AG08396 (cell line): ENCODE data around the gene ST6GALNAC3.

Experiments
- DNase-seq: peaks from one replicate; pipeline ENCODE4 v3.0.0; 2012; ENCODE audit warnings: low spot score, mixed read lengths

Gene ST6GALNAC3

DNA sequence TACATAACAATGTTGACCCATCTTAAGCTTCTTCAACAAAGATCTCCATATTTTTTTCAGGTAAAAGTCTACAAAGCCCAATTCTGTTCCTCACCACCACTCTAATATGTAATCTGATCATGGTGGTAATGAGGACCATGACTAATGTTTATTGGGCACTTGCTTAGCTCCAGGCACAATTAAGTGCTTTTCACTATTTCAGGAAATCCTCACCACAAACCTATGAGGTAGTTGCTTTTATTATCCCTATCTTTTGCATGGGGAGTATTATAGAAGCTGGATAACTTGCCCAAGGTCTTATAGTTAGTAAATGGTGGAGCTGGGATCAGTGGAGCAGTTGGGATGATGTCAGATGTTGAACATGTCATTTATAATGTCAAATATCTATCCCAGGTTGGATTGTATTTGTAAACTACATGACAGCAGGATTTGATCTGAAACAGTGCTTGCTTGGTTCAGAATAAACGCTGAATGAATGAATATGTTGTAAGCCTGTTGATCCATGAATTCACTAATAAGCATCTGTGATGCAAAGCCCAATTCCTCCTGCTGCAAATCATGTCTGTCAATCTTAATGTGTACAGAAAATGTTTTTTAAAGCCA is 509.4 kb downstream of the ST6GALNAC3 start:
- no peak for DNase-seq

DNA sequence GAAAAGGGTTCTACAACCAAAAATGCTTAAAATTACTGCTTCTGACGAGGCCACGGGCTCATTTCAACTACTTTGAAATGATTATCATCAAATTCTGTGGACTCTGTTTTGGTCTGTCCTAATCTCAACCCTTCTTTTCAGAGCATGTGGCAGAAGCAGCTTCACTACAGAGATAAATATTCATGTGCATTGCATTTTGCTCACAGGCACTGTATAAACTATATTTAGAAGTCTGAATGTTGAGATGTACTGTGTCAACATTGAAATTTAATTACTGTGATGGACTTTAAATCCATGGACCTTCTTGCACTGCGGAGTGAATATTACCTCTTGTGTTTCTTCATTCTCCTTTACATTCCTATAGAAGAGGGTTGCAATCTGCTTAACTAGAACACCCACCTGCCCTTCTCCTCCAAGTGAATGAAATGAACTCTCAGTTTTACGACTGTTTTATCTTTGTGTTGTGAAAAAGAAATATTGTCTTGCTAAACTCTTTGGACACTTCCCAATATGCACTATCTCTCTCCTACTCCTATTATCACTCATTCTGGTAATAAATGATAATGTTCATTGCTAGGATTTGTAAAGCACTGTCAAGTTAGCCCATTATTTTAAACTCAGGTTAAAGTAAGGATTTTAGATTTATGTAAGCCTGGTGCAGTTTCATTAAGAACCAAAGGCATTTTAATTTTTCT is 511.6 kb downstream of the ST6GALNAC3 start:
- no peak for DNase-seq

DNA sequence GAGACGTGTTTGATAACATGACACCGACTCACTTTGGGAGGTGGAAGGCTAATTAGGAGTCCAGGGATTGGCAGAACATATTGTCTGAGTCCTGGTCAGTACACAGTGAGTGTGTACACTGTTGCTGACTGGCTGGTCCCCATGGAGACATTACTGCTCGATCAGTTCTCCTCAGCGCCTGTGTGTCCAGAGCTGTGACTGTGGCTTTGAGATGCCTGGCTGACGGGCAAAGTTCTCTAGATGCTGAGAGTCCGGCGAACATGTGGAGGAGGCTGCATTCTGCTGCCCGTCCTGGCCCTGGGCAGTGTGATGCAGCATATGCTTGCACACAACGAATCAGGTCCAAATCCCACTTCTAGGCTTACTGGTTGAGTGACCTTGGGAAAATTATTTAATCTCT is 512.7 kb downstream of the ST6GALNAC3 start:
- DNase-seq: no peak

- DNase-seq: no peak
These were observed 516.9 kb downstream of the ST6GALNAC3 start for GRCh38 chr1:76591461-76591860.

DNA sequence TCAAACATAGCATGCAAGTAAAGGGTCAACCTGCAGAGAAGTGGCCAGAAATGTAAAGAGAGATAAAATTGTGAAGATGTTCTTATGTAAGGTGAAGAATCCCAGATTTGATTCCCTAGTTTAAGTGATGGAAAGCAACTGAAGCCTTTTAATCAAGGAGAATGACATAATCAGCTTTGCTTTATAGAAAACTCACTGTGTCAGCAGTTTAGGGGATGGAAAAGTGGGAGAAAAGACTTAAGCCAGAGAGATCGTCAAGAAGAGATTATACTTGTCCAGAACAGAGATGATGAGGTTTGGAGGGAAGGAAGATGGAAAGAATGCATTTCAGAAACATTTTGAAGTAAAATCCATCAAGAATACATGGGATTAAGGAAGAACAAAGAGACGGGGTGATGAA is 517.4 kb downstream of the ST6GALNAC3 start:
- DNase-seq: no peak

DNA sequence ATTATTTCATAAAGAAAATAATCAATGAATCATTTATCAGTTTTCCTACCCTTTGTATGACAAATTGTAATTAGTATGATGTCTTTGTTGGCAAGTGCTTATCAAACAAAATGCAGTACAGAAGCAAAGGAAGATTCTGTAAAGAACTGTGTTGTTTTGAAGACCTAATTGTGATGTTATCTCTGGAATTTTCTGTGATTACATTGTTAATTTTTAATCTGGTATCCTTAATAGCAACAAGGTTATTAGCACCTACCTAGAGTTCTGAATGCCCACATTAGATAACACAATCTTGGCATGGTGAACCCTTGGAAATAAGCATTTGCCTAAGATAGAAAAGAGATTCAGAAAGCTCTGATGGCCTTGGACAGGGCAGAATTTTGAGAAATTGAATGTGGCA is 518.6 kb downstream of the ST6GALNAC3 start:
- no peak for DNase-seq

DNA sequence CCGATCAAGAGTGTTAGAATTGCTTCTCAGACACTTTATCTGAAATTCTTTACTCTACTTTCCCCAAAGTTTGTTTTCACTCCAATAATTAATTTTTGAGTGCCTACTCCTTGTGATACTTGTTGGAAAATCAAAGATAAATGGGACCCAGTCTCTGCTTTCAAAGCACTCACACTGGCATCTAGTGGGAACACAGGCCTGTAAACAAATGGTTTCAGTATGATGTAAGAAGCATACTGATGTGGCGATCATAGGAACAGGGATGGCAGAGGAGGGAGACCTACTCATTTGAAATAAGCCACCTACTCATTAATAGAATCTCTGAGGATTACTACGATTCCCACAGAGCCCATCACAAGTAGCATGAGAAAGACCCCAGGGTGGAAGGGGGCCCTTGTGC is 519.1 kb downstream of the ST6GALNAC3 start:
- DNase-seq: no peak

DNA sequence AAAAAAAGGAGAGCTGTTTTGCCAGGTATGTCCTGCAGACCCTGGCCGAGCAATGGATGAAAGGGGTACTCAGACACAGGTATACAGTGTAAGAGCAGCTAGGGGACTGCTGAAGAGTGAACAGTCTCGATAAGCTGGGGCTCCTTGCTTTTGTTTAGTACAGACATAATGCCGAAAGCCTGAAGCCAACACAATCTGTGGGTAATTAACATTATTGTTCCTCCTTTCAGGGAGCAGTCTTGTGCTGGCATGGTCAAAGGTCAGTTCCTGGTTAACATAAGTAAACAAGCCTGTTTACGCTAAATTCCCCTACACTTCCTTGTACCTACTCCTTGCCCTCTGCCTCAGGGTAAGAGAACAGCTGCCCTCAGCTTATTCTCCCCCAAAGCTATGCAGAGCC is 520.5 kb downstream of the ST6GALNAC3 start:
- DNase-seq: no peak

GRCh38 chr1:76601465-76601864 is 526.9 kb downstream of the ST6GALNAC3 start:
- no peak for DNase-seq

GRCh38 chr1:76607717-76608116 is 533.2 kb downstream of the ST6GALNAC3 start:
- no peak for DNase-seq

GRCh38 chr1:76611770-76612445 is 537.4 kb downstream of the ST6GALNAC3 start:
- DNase-seq: no peak

DNA sequence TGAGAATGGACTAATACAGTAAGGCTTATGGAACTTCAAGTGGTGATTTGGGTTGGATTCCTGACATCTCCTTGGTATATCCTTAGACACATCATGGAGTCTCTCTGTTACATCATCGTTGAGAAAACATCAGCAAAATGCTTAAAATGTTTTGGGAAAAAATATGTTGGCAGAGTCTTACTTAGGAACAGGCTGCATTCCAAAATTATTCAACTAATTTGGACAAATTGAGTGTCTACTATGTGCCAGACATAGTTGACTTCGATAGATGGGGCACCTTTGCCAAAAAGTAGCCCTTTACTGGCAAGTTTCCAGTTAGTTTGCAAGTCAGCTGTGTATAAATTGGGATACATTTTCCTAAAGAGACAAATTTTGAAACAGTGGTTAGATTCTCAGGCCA is 539.3 kb downstream of the ST6GALNAC3 start:
- DNase-seq: no peak

DNA sequence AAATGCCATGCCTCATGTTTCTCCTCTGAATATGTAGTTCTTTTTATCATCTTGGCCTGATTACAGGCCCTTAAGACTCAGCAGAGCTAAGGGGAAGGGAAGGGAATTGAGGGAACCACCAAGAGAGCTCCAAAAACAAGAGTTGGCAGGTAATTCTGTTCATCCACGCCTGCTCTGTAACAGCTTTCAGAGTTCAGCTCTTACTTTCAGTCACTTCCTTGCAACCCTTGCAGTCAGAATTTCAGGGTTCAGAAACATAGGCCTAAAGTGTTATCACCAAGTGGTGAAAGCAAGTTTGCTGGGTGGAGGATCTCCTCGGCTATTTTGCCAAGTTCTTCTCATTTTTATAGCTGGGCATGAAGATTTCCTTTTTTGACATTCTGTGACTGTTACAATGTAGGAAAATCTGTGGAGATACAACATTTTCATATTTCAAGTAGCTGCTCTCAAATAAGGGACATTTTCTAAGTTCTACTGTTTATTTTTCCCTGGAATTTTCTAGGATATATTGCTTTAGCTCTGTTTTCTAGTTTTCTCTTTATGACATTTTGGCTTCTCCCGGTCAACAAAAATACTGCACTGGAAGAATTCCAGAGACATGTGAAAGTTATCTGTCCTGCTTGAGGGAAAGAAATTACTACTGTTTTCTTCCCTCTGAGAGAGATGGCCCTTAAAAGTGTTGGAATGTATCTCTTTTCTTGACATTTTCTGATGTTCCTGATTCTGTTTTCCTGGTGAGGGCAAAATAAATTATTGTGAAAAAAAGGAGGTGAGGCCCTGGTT is 540.9 kb downstream of the ST6GALNAC3 start:
- no peak for DNase-seq

DNA sequence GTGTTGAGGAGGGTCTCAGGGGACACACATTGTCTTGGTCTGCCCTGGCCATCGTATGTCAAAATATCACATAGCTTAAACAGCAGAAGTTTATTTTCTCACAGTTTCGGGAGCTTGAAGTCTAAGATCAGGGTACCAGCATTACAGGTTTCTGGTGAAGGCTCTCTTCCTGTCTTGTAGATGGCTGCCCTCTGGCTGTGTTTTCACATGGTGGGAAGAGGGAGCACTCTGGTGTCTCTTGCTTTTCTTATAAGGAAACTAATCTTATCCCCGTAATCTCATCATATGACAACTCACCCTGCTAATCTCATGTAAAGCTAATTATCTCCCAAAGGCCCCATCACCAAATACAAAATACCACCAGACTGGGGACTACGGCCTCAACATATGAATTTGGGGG is 545.8 kb downstream of the ST6GALNAC3 start:
- DNase-seq: no peak

GRCh38 chr1:76622774-76623528 is 548.4 kb downstream of the ST6GALNAC3 start:
- DNase-seq: no peak

DNA sequence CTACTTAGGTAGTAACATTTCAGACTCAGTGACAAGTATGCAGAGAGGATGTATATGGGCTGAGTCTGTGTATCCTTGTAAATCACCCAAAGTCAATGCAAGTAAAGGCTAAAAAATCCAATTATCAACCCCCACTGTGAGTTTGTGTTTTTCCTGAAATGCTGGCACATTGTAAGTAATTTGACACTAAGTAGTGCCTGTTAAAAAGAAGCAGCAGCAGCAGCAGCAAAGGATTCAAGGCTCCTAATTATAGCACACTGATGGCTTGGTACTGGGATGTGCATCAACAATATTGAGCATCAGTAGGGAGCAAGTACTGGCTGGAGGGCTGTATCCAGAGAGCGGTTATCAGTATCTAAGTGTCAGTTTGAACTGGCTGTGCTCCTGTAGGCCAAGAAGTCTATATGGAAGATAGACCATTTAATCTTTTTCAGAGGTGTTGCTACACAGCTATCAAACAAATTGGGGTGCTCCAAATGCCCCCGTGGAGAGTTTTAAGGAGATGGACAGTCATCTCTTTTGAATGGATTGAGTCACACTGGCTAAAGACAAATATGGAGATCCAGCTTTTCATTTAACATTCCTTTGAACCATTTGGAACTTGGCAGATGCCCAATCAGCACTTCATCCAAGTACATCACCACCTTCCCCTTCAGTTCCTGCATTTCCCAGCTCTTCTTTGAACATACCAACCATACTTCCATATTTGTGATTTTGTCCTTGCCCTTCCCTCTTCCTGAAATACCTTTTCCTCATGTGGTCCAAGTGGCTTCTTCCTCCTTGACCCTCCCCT is 551.5 kb downstream of the ST6GALNAC3 start:
- no peak for DNase-seq

- no peak for DNase-seq
These were observed 553.0 kb downstream of the ST6GALNAC3 start for GRCh38 chr1:76627498-76627897.

GRCh38 chr1:76627901-76628300 is 553.4 kb downstream of the ST6GALNAC3 start:
- DNase-seq: no peak

- DNase-seq: no peak
These were observed 557.6 kb downstream of the ST6GALNAC3 start for GRCh38 chr1:76632136-76632535.

GRCh38 chr1:76635784-76636183 is 561.2 kb downstream of the ST6GALNAC3 start:
- DNase-seq: no peak

DNA sequence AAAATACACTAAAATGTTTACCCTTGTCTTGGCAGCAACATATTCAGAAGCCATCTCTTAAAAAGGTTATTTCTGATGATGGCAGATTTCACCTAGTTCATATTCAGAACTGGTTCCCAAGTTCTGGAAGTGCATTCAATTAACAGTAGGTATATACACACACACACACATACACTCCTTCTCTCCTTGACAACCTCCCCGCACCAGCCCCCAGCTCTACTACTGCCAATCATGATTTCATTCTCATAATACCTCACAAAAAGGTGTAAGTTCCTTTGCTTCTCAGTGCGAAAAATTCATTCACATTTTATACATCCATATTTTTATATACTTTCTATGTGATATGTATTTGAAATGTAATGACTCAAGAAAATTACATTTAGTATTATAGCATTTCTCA is 564.6 kb downstream of the ST6GALNAC3 start:
- no peak for DNase-seq
